Measurements from ENCODE around the gene AKAP11.

AKAP11 gene

DNA sequence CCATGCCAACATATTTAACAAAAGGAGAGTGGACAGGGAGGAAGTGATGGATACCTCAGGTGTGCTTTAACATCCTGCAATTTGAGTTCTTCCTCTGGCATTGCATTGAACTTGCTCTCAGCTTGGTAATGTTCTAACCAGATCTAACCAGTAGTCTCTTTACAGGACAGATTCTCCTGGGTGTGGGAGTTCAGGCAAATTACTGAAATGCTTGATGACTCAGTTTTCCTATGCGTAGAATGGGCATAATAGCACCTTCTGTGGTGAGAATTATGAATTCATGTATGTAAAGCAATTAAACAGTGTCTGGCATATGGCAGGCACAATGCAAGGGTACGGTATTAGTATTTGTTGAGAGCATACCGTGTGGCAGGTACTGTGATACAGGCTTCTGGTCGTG lies 3.6 kb downstream of the AKAP11 start:
- DNase-seq: no peak

DNA sequence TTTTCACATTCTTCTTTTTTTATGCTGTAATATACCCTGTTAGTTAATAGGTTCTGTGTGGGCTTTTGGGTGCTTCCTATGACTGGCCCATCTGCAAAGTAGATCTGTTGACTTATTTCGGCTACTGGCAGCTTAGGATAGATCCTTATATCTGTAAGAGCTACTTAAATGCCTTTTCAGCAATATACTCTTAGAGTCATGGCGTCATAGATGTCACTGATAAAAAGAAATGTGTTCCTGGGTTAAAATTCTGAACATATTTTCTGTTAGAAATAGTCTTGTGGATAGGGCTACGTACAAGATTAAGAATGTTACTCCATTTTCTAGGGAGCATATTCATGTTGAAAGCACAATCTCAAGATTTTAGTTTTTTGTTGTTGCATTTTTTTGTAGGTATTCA lies 4.7 kb downstream of the AKAP11 start:
- DNase-seq: no peak

DNA sequence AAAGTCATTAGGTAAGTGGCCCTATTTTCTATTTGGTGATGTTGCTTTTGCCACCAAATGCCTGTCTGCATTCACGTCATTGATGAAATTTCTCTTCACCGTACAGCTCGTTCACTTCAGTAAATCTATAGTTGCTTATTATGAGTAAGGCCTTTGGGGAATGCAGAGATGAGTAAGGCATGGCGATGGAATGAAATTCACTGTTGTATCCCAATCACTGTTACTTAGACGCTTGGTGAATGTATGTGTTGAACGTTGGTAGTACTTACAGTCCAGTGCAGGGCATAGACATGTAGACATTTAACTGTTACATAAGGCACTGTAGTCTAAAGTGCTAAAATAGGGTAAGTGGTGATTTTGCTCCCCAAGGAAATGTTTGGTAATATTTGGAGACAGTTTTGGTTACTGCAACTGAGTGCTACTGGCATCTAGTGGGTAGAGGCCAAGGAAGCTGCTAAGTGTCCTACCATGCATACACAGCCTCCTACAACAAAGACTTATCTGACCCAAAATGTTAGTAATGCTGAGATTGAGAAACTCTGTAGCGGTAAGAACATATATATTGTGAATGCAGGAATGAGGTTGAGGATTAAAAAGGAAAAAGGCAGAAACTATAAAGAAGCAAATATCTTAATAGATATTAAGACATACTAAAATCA lies 5.8 kb downstream of the AKAP11 start:
- no peak for DNase-seq

DNA sequence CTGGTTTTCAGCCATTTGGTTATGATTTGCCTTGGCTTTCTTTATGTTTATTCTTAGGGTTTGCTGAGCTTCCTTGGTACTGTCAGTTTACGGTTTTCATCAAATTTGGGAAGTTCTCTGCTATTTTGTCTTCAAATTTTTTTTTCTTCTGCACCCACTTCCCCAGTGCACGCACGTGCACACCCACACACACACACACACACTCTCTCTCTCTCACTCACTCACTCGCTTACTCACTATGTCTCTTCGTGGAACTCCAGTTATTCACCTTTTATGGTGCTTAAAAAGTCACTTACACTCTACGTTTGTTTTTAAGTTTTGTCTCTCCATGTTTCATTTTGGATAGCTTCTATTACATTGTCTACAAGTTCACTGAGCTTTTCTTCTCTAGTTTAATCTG lies 7.1 kb downstream of the AKAP11 start:
- no peak for DNase-seq

DNA sequence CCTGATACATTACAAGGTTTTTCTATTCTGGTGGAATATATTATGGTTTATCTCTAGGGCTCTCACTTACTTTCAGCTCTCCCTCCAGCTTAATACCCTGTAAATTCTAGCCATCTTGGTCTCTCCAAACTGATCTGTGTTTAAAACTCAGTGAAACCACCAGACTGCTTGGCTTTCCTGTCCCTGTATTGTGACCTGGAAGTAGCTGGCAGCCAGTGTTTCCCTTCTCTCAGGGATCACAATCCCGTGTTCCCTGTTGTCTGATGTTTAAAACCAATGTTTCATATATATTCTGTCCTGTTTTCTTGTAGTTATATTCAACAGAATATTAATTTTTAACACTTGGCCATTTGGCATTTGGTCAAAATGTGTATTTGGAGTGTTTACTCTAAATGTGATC lies 8.0 kb downstream of the AKAP11 start:
- no peak for DNase-seq

DNA sequence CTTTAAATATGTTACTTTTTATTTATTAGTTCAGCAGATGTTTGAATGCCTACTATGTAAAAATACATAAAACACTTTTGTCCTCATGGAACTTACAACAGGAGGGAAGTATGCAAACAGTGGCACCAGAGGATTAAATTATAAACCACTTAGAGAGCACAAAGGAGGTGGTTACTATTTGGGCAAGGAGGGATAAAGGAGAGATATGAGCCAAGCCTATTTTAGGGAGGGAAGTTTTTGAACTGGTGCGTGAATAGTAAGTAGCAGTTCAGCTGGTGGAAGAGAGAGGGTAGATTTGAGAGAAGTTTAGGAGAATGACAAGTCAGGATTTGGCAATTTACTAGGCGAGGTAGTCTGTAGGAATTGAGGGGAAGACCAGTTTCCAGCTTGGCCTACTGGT lies 8.6 kb downstream of the AKAP11 start:
- no peak for DNase-seq

DNA sequence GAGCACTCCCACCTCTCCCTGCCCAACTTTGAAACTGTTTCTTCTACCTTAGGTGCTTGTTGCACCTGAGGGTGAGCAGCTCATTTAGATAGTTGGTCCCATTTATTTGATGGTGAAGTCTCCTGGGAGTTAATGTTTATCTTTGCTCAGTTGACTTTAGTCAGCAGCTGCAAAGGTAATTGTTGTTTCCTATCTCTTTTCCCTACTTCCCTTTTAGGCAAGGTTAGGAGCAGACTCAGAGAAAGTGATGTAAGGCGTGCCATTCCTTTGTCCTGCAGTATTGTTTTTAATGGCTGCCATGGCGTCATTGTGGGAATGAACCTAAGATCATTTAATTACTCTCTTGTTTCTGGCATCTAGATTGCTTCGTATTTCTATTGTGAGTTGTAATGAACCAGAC lies 11.6 kb downstream of the AKAP11 start:
- no peak for DNase-seq

DNA sequence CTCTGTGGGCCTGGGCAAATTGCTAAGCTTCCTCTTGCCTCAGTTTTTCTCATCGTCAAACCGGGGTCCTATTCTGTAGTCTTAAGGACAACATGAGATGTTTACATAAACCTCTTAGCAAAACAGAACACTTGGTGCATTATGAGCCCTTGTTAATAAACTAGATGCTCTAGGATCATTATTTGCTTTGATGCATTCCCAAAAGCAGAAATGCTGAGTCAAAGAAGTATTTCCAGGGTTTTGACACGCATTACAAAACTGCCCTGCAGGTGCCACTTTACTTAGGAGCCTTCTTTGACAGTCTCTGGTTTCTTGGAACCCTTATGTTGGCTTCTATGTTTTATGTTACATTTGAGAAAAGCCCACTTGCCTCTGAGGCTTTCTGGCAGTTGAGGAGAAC lies 12.1 kb downstream of the AKAP11 start:
- DNase-seq: no peak

DNA sequence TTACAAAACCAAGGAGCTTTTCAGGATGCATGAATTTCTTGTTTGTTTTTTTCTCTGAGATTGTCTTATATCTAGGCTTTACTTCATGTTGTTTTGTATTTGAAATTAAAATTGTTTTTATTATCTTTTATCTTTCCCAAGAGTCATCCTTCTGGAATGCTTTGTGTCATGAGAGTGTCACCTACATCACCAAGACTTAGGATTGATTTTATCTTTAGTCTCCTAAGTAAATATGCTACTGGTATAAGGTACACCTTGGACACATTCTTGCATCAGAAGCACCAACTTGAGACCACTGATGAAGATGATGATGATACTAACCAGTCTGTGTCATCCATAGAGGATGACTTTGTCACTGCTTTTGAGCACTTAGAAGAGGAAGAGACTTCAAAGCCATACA lies 26.4 kb downstream of the AKAP11 start:
- no peak for DNase-seq

DNA sequence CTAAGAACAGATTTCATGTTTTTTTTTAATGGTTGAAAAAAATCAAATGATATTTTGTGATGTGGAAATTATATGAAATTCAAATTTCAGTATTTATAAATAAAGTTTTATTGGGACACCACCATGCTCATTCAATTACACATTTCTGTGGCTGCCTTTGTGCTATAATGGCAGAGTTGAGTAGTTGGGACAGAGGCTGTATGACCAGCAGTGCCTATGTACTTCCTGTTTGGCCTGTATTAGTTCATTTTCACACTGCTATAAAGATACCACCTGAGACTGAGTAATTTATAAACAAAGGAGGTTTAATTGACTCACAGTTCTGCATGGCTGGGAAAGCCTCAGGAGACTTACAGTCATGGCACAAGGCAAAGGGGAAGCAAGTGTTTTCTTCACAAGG lies 33.6 kb downstream of the AKAP11 start:
- DNase-seq: no peak

DNA sequence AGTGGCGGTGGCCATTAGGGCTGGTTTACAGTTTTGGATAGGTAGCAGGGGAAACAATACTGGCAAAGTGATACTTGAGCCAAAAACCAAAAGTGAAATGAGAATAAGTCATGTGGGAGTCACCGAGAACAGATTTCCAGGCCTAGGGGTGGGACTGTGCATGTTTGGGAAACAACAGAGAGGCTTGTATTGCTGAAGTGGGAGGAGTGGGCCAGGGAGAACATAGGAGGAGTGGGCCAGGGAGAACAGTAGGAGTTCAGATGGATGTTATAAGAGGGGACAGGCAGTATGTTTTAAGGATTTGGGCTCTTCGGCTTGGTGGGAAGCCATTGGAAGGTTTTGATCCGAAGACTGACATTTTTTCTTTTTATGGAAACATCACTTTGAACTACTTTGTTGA lies 35.5 kb downstream of the AKAP11 start:
- DNase-seq: no peak

DNA sequence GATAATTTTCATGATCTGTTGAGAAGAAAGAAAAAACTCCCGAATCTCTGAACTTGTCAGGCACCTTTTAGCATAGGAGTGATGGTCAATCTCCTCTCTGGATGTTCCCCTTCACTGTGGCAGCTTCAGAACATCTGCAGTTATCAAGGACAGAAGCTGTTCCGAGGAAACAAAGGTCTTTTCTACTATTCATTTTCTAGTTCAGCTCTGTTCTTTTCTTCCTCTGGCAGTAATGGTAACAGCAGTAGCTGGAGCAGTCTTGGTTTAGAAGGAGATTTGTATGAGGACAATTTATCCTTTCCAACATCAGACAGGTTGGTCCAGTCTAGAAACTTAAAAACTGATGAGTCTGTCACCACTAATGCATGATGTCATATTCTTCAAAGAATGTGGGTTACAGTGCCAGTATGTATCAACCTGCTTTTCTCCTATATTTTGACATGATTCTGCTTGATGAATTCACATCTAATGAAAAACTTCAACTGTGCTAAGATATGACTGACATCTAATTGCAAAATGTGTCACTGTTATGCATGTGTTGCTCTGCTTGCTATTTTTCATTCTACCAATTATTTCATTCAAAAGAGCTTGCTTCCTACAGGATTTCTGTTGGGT lies 41.0 kb downstream of the AKAP11 start:
- no peak for DNase-seq

DNA sequence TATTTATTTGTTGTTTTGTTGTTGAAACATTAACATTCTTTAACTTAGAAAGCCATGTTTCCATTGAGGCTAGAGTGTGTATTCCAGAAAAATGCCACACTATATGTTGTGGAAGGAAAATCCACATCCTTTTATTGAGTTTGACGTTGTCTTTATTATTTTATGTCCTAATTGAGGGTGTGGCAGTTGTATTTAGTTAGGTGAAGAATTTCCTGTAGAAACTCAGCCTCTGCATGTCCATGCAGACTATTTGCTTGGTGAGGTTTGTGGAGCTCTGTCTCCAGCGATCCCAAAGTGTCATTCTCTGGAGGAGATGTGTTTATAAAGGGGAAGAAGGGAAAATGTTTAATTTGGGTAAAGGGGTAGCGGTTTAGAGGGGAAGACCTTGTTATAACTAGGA lies 46.6 kb downstream of the AKAP11 start:
- DNase-seq: no peak

DNA sequence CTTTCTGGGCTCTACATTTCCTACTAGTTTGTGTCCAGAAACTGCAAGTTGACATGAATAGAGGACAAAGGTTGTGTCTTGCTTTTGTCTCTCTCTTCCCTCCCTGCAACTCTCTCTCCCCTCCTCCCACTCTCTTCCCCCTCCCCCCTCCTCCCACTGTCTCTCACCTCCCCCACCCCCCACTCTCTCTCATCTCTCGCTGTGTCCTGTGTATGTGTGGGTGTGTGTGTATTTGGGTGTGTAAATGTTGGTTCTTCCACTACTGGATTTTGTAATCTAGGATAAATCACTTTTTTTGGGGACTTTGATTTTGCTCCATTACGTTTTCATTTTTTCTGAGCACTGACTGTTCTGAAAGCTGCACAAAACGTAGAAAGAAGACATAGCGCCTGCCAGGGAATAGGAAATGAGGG lies 48.4 kb downstream of the AKAP11 start:
- no peak for DNase-seq

DNA sequence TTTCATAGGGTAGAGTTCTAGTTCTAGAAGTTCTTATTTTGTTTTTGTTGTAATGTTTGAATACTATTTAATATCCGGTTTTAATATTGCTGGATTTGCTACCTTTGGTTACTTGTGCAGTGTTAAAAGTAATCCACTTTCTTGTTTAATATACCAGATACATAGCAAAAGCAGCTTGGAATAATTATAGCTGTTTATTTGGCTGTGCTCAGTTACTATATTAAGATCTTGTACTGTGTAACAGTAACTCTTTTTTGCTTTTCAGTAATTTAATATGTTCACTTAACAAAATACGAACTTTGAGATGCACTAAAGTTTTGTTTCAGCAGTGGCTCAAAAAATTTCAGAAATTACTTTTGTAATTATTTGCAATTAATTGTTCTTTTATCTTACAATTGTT lies 50.9 kb downstream of the AKAP11 start:
- no peak for DNase-seq

DNA sequence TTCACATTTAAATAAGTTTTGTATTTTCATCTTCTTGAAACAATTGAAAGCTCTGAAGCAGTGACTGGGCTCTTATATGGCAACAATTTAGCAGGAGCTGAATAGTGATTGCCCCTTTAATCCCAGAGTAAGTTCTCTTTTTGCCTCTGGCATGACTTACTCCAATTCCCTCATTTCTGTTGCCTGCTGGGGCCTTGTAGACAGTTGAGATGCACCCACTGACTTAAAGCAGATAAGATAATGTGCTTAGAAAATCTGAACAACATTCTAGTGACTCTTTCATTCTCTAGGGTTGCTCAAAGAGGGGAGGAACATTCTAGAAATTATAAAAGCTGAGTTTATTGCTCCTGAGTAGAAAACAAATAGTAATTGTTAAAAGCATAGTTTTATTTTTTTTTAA lies 52.8 kb downstream of the AKAP11 start:
- no peak for DNase-seq

DNA sequence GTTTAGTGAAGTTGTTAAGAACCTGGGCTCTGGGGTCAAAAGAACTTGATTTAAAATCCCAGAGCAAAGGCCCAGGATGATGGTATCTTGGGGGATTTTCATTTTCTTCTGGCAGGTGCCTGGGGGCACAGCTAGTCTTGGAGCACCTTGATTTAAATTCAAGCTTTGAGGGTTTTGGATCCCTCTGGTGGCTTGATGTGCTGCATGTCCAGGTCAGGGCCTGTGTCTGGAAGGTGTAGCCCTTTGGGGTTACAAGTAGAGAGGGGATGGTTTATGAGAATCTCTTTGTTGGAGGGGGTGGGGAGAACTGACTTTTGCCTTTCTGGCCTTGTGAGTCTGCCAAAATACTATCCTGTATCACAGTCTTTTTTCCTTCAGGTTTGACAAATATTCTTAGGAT lies 55.8 kb downstream of the AKAP11 start:
- DNase-seq: no peak

DNA sequence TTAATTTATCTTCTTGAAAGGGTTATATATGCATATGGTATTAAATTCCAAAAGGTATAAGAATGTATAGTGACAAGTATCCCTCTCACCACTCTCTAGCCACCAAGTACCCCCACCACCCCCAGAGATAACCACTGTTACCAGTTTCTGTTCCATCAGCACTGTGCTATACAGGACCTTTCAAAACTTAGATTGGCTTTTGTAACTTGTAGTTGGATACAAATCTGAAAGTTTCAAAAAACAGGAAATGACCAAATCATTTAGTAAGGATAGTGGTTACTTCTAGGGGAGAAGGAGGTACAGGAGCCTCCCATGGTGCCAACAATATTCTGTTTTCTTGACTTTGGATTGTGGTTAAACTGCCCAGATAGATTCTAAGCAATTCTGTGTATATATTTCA lies 56.7 kb downstream of the AKAP11 start:
- DNase-seq: no peak

DNA sequence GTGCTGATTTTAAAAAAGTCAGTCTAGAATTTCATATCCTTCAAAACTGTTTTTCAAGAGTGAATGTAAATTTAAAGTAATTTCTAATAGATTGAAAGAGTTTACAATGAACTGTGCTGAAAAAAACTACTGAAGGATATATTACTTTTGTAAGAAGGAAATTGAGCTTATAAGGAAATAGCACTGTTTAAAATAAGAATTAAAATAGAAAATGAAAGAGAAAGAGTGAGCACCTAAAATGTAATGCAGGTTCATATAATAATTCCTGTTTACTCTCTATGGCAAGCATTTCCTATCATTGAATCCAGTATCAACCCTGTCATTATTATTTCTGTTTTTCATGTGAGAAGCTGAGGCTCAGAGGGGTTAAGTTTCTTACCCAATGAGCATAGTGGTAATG lies 57.3 kb downstream of the AKAP11 start:
- no peak for DNase-seq

DNA sequence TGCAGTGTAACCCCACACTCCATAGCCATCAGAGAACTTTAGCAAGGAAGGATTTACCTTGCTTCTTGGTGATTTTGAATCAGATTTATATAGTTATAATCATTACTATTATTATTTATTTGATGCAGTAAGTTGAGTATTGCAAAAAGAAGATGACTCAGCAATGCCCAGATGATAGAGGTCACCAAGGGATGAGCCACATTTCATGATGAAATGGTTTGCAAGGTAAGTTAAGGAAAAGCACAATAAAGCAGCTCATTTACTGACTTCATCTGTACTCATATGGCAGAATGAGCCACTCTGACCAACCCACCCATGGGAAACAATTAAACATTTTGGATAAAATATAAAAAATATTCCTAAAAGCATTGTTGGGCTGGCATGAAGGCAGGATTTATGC lies 59.1 kb downstream of the AKAP11 start:
- no peak for DNase-seq

DNA sequence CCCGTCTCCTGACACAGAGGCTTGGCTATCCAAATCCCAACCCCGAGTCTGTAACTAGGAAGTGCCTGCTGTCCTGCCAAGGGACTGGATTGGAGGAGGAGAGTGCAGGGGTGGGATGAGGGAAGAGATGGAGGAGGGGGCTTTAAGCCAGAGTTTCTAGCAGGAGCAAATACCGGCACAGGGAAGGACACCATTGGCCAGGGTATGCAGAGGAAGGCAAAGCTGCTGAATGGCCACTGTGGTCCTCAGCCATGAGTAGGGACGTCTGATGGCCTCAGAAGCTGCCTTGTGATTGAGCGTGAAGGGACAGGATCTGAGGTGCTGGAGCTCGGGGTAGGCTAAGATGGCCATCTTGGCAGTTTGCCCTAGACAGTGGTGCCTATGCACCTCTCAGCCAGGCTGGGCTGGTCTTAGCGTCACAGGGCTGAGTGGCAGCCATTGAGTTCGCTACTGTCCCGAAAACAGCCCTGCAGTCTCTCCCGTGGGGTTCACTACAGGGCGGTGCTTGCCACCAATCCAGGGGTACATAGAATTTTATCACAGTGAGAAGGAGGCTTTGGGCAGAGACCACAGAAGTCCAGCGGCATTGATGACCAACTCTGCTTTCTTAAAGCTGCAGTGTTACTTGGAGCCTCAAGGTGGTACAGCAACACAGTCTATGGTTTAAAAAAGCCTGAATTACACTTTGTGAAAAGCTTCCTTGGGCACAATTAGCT lies 61.8 kb downstream of the AKAP11 start:
- DNase-seq: peak; percentile 41 to 47

DNA sequence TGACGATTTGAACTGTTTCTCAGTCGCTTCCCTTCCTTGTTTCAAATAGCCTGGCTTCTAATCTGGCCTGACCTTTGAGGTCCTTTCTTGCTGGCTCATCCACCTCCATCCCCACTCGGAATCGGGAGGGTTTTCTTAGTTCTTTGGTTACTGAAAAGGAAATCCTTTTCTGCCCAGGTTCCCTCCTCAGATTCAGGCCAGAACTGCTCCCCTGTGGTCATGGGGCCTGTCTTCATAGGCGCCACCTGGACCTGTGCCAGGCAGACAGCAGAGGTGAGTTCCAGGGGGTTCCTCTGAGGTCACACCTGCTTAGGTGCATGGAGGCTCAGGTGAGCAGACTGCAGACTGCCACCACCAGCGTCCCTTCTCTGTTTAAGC lies 62.4 kb downstream of the AKAP11 start:
- peak in 1 of 2 experiments; percentile 49 for DNase-seq

DNA sequence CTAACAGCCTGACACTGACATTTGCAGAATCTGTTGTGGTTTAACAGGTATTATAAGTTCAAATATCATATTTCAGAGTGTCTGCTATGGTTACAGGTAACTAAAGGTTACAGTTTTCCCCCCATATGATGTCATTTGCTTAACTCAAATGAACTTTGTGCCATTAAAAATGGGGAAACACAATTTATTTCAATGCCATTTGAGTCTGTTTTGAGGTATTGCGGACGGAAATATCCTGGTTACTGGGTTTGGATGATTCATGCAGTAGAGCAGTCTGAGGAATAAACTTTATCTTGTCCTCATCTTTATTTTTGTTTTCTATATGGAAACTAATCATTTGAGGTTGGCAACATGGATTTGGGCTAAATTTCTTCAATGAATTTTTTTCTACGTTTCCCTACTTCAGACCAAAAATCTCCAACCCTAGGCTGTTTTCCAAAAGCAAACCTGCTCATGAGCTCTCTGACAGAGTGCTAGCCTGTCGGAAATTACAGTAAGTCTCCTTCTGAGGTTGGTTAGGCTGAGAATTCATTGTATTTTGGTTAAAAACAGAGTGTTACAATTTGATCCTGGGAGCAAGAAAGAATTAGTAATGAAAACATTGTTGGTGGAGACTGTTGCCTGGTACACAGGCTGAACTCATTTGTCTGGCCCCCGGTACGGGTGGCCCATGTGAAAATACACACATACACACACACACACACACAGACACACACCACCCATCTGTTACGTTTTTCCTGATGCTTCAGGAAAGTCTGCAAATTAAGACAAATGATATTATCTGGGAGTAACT lies 66.1 kb downstream of the AKAP11 start:
- DNase-seq: no peak

DNA sequence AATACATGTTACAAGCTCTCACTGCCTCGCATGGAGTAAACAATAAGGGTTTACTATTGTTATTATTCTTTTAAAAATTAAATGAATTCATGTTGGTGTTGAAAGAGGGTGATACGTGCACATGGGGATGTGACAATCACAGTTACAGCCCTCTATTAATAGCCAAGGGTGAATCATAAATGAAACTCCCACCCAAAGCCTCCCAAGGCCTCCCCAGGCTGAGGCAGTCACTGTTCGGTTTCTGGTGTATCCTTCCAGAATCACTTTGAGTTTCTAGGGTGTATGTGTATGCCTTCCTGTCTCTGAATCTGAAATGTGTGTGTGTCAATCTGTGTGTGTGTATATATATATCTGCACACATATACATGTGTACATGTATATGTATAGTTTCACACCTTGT lies 73.4 kb downstream of the AKAP11 start:
- DNase-seq: no peak
